ENCODE measurements around the gene YAP1.

DNA sequence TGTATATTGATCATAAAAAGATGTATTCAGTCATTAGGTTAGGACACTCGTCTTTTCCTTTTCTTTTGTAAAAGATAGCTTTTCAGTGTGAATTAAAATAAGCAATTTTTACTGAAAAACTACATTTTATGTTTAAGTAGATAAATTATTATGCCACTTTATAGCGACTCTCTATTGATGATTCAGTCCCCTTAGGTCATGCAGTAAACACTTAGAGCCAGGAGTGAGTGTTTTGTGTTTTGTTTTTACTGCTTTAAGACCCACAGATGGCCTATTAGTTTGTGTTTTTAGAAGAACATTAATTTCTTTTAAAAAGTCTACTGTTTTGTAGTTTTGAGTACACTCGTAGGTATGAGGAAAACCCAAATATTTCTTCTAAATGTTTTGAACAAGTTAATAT, 86.6 kb downstream of the YAP1 start:
- TF ChIP-seq, protein P1, sequence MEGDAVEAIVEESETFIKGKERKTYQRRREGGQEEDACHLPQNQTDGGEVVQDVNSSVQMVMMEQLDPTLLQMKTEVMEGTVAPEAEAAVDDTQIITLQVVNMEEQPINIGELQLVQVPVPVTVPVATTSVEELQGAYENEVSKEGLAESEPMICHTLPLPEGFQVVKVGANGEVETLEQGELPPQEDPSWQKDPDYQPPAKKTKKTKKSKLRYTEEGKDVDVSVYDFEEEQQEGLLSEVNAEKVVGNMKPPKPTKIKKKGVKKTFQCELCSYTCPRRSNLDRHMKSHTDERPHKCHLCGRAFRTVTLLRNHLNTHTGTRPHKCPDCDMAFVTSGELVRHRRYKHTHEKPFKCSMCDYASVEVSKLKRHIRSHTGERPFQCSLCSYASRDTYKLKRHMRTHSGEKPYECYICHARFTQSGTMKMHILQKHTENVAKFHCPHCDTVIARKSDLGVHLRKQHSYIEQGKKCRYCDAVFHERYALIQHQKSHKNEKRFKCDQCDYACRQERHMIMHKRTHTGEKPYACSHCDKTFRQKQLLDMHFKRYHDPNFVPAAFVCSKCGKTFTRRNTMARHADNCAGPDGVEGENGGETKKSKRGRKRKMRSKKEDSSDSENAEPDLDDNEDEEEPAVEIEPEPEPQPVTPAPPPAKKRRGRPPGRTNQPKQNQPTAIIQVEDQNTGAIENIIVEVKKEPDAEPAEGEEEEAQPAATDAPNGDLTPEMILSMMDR (IDR thresholded peaks at IDR 0.05): no peak
- no peak for TF ChIP-seq POLR2A (IDR thresholded peaks at IDR 0.05)

Measured in heart left ventricle (tissue), 13 donors.